Muscle layer of duodenum (tissue), 2 donors: ENCODE results near the gene CALY.

Experiments
- H3K27ac ChIP-seq: one replicate; pipeline ENCODE4 v1.7.0; 2013; ENCODE audit warnings: mild to moderate bottlenecking, low read length
- H3K27me3 ChIP-seq: one replicate; pipeline ENCODE4 v1.7.0; 2013; ENCODE audit warnings: low read depth, mild to moderate bottlenecking, control low read depth, low read length
- H3K36me3 ChIP-seq, 2 donors: one replicate each; pipeline ENCODE4 v1.7.0; 2013; ENCODE audit warnings: low read length in 2 of 2, control low read depth in 1 of 2, mild to moderate bottlenecking in 1 of 2; ENCODE audit not compliant: insufficient read depth in 2 of 2, control insufficient read depth in 1 of 2
- H3K4me1 ChIP-seq, 2 donors: one replicate each; pipeline ENCODE4 v1.7.0; 2013; ENCODE audit warnings: low read length in 2 of 2, mild to moderate bottlenecking in 2 of 2, control low read depth in 1 of 2, moderate library complexity in 1 of 2; ENCODE audit not compliant: insufficient read depth in 2 of 2, control insufficient read depth in 1 of 2
- H3K4me3 ChIP-seq, 2 donors: one replicate each; pipeline ENCODE4 v1.7.0; 2013; ENCODE audit warnings: low read length in 2 of 2, low read depth in 1 of 2, mild to moderate bottlenecking in 1 of 2
- H3K9me3 ChIP-seq, 2 donors: one replicate each; pipeline ENCODE4 v1.7.0; 2013; ENCODE audit warnings: low read length in 2 of 2, control low read depth in 1 of 2, mild to moderate bottlenecking in 1 of 2; ENCODE audit not compliant: control insufficient read depth in 1 of 2
- donor health status: healthy.

Gene CALY

GRCh38 chr10:133313192-133313591 is 23.5 kb downstream of the CALY start:
- H3K9me3 ChIP-seq, result no peaks in the 10 kb centered on the region
- peaks cover 0 to 4% of the 10 kb centered on the region in 2 donors for H3K4me1 ChIP-seq
- H3K4me3 ChIP-seq, result no peak overlapping the region
- no peak overlapping the region for H3K27ac ChIP-seq
- no peaks in the 10 kb centered on the region for H3K27me3 ChIP-seq
- peaks cover 0 to 39% of the 10 kb centered on the region in 2 donors for H3K36me3 ChIP-seq

GRCh38 chr10:133312769-133313145 is 23.9 kb downstream of the CALY start:
- H3K4me3 ChIP-seq, result no peak overlapping the region
- H3K4me1 ChIP-seq, result peaks cover 0 to 7% of the 10 kb centered on the region in 2 donors
- H3K27ac ChIP-seq, result no peak overlapping the region
- H3K27me3 ChIP-seq, result no peaks in the 10 kb centered on the region
- peaks cover 0 to 40% of the 10 kb centered on the region in 2 donors for H3K36me3 ChIP-seq
- no peaks in the 10 kb centered on the region for H3K9me3 ChIP-seq

- Histone ChIP-seq H3K27ac (no peak overlapping the region), H3K27me3 (no peaks in the 10 kb centered on the region), H3K9me3 (no peaks in the 10 kb centered on the region), H3K36me3 (peaks cover 0 to 40% of the 10 kb centered on the region in 2 donors), H3K4me3 (no peak overlapping the region), H3K4me1 (peaks cover 4 to 13% of the 10 kb centered on the region in 2 donors)
These were observed 24.5 kb downstream of the CALY start for GRCh38 chr10:133312016-133312768.

GRCh38 chr10:133311570-133311969 is 25.1 kb downstream of the CALY start:
- no peaks in the 10 kb centered on the region for H3K27me3 ChIP-seq

GRCh38 chr10:133310789-133311188 is 25.9 kb downstream of the CALY start:
- Histone ChIP-seq H3K27me3 (no peaks in the 10 kb centered on the region), H3K9me3 (no peaks in the 10 kb centered on the region), H3K36me3 (peaks cover 0 to 40% of the 10 kb centered on the region in 2 donors)

More at GRCh38 chr10:133311570-133311969, 25.1 kb downstream of the CALY start:
- Histone ChIP-seq H3K36me3 (peaks cover 0 to 40% of the 10 kb centered on the region in 2 donors), H3K4me1 (peaks cover 8 to 19% of the 10 kb centered on the region in 2 donors), H3K4me3 (no peak overlapping the region), H3K27ac (no peak overlapping the region), H3K9me3 (no peaks in the 10 kb centered on the region)

GRCh38 chr10:133310399-133310755 is 26.3 kb downstream of the CALY start:
- H3K27me3 ChIP-seq, result no peaks in the 10 kb centered on the region
- H3K27ac ChIP-seq, result no peak overlapping the region
- no peaks in the 10 kb centered on the region for H3K9me3 ChIP-seq
- peaks cover 8 to 31% of the 10 kb centered on the region in 2 donors for H3K4me1 ChIP-seq
- peaks cover 0 to 40% of the 10 kb centered on the region in 2 donors for H3K36me3 ChIP-seq
- no peak overlapping the region for H3K4me3 ChIP-seq

More at GRCh38 chr10:133310789-133311188, 25.9 kb downstream of the CALY start:
- H3K27ac ChIP-seq, result no peak overlapping the region
- peaks cover 8 to 27% of the 10 kb centered on the region in 2 donors for H3K4me1 ChIP-seq
- no peak overlapping the region for H3K4me3 ChIP-seq

- peak overlapping the region; percentile 45 for H3K27ac ChIP-seq
These were observed 26.8 kb downstream of the CALY start for GRCh38 chr10:133309720-133310398.

GRCh38 chr10:133309100-133309719 is 27.5 kb downstream of the CALY start:
- Histone ChIP-seq H3K27me3 (no peaks in the 10 kb centered on the region), H3K36me3 (peaks cover 0 to 40% of the 10 kb centered on the region in 2 donors), H3K4me3 (peak overlapping the region; percentile 90 to 98), H3K27ac (peak overlapping the region; percentile 96), H3K9me3 (no peaks in the 10 kb centered on the region), H3K4me1 (peaks cover 8 to 34% of the 10 kb centered on the region in 2 donors)

More at GRCh38 chr10:133309720-133310398, 26.8 kb downstream of the CALY start:
- H3K36me3 ChIP-seq, result peaks cover 0 to 40% of the 10 kb centered on the region in 2 donors
- no peaks in the 10 kb centered on the region for H3K27me3 ChIP-seq
- peaks cover 8 to 34% of the 10 kb centered on the region in 2 donors for H3K4me1 ChIP-seq
- no peaks in the 10 kb centered on the region for H3K9me3 ChIP-seq
- peak overlapping the region; percentile 39 to 90 for H3K4me3 ChIP-seq

GRCh38 chr10:133308421-133309099 is 28.1 kb downstream of the CALY start, which contains the start of the genes TUBGCP2 and ZNF511:
Gene TUBGCP2, minus strand, starts transcription at chr10:133308872. Its CDS starts 5,931 bp downstream, at chr10:133302941.
Gene ZNF511, plus strand, starts transcription at chr10:133308914. Its CDS starts 30 bp downstream, at chr10:133308944.
- Histone ChIP-seq H3K36me3 (peaks cover 0 to 40% of the 10 kb centered on the region in 2 donors), H3K27ac (peak within 1 kb of the TSS; percentile 96), H3K9me3 (no peaks in the 10 kb centered on the region), H3K4me3 (peak within 1 kb of the TSS; percentile 90 to 98), H3K27me3 (no peaks in the 10 kb centered on the region), H3K4me1 (peaks cover 8 to 34% of the 10 kb centered on the region in 2 donors)

GRCh38 chr10:133307776-133308420 is 28.8 kb downstream of the CALY start:
- H3K27me3 ChIP-seq, result no peaks in the 10 kb centered on the region
- H3K9me3 ChIP-seq, result no peaks in the 10 kb centered on the region
- peak overlapping the region; percentile 96 for H3K27ac ChIP-seq
- H3K4me1 ChIP-seq, result peaks cover 8 to 34% of the 10 kb centered on the region in 2 donors
- H3K4me3 ChIP-seq, result peak overlapping the region; percentile 90 to 98
- peaks cover 0 to 36% of the 10 kb centered on the region in 2 donors for H3K36me3 ChIP-seq
